GM21529 (cell line): Measurements from ENCODE around the gene VPS39.

Experiments
- ATAC-seq: cut with Tn5 transposase; IDR thresholded peaks from one replicate; pipeline ENCODE4 v1.9.1; 2021; ENCODE audit not compliant: unreplicated experiment

VPS39 gene

DNA sequence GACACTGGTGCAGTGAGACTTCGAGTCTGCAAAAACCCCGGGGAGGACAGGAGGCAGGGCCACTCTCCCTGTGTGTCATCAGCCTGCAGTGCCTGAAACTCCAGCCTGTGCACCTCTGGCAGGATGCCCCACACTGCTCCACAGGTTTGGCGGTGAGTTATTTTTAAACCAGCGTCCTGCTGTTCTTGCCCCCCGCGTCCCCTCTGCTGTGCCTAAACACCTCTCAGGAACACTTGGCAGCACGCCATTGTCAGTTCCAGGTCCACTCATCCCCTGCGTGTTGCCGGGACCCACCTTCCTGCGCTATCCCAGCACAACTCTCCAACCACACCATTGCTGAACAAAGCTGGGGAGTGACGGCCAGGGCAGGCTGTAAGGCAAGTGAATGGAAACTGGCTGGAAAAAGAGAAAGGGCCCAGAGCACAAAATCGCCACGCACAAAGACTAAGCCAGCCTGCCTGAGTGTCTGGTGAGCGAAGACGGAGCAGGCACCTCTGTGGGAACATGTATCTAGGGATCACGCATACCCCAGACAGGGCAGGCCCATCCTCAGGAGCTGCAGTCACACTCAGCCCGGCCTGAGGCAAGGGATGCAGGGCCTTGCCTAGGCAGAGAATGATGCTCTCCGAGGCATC lies 48.6 kb downstream of the VPS39 start:
- no peak for ATAC-seq

DNA sequence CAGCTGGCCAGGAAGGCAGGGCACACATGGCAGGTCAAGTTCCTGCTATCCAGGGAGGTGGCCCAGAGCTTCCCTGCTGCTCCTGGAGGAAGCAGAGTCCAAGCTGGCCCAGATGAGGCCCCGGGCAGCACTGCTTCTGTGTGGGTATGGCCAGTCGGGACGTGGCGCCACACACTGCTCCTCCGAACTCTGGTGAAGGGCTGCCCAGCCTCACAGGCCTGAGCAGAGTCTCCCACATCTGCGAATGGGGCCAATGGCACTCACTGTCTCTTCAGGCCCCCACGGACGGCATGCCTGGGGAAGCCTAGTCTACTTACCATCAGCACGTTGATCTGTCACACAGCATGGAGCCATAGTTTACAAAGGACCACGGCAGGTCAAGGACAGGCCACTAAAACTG lies 49.2 kb downstream of the VPS39 start:
- no peak for ATAC-seq

DNA sequence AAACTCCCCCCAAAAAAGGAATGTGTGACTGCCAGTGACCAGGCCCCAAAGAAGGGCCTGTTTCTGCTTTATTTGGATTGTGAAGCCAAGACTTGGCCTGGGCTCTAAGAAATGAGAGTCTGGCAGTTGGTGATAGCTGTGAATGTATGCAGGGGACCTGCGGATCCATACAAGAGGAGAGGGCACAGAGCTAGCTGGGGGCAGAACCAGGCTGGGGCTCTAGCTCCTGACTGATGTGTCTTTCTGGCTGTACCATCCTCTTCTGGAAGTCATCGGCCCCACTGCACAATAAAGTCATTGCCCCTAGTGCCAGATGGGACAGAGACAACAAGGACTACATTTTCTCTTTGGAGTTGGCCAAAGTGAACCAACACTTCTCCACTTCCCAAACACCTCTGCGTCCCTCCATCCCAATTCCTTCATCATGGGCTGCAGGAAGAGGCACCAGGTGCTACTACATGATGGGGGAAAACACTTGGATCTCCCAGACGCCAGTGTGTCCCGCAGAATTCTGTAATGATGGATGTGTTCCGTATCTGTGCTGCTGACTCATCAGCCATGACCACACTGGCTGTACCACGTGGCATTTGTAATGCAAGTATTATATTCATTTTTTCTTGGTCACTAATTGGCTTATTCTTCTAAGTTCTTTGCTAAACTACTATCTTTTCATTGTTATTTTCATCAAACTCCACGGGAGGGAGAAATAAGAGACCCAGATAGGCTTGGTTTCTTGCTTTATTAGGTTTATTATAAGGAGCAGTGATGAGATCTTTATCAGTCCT lies 49.9 kb downstream of the VPS39 start:
- no peak for ATAC-seq

- no peak for ATAC-seq
Observed at GRCh38 chr15:42157381-42157780, 50.7 kb downstream of the VPS39 start.

- ATAC-seq = no peak
Observed at GRCh38 chr15:42156243-42156922, 51.7 kb downstream of the VPS39 start, which contains the start of gene PLA2G4F. Gene PLA2G4F, minus strand, starts transcription at chr15:42156636. Its CDS starts 87 bp downstream, at chr15:42156549.

DNA sequence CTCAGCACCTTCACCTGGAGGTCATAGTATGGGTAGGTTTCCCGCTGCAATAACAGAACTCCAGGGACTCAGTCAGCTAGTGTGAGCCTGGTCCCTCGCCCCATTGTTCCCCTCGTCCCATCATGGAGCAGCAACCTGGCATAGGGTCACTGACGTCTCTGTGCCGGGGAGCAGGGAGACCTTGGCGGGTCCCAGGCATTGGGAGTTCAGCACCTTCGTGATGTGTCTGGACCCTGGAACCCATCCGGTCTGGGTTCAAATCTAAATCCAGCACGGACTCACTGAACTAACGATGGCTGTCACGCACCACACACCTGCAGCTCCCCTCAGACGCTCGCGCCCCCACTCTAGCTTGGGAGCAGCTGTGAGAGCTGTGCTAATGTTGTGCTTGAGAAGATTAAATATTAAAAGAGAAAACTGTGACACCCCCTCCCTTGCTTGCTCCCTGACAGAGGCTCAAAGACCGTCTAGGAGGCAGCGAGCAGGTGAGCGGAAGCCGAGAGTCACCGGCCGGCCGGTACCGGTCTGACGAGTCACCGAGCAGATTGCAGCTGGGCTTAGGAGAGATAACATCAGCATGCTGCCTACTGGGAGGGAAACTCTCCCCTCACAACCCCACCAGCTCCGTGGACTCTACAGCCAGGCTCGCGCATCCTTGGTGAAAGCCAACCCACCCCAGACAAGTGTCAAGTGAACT lies 52.4 kb downstream of the VPS39 start:
- ATAC-seq = no peak

GRCh38 chr15:42154956-42155355 lies 53.1 kb downstream of the VPS39 start:
- ATAC-seq = no peak

- no peak for ATAC-seq
Observed at GRCh38 chr15:42154212-42154941, 53.7 kb downstream of the VPS39 start.

DNA sequence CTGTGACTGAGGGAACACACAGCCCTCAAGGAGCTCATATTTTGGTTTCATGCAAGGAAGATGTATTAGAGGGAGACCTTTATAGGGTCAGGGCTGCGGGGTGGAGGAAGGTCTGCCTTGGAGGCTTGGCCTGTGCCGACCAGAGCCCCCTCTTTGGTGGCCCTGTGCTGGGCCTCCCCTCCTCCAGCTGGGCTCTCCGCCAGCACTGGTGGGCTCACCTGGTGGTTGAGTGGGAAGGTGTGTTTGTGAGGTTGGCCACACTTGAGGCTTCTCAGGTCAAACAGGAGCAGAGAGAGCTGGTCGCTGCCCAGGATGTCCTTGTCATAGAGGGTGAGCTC lies 54.3 kb downstream of the VPS39 start:
- ATAC-seq = no peak

DNA sequence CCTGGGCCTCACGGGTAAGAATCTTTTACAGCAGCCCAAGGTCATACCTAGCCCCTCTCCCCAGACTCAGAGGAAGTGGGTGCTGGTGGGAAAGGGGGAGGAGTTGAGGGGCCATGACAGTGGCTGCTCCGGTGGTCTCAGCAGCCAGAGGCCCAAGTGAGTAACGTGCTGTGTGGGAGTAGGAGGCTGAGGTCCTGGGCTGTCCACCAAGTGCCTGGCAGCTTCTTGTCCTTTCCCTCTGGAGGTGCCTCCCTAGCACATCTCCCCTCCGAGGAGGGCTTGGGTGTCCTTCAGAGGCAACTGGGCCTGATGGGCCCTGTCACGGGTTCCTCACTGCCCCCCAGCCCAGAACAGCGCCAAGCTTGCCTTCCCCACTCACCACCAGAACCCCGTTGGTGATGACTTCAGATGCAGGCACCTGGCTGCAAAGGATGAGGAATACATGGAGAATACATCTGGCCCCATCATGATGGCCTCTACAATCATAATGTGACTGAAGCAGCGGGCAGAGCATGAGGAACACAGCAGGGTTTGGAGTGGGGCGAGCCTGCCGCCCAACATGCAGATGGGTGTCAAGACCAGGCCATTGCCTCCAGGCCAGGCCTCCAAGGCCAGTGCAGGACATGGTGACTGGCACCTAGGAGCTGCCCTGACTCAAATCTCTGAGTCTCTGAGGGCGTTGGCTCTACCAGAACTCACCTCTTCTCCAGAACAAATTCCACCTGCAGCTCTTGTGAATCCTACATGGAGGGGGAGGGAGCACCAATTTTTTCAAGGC lies 55.0 kb downstream of the VPS39 start:
- no peak for ATAC-seq

- no peak for ATAC-seq
Observed at GRCh38 chr15:42152196-42152920, 55.7 kb downstream of the VPS39 start.

- ATAC-seq = no peak
Observed at GRCh38 chr15:42151736-42152135, 56.4 kb downstream of the VPS39 start.

DNA sequence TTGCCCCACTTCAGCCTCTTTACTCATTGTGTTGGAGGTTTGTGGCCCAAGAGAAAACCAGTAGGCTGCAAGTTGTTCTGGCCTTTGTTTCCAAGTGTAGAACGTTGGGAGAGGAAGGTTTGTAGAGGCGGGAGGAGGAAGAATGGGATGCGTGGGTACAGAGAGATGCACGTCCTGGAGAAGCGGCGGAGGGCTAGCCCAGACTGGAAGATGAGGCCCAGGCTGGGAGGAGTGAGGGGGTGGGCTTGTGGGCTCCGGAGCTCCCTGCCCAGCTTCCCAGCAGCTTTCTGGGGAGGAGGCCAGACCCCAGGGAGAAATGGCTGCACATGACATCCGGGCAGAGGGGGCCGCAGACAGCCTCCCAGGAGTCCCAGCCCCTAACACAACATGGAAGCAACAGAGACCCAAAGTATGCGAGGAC lies 57.0 kb downstream of the VPS39 start:
- no peak for ATAC-seq

GRCh38 chr15:42150219-42150970 lies 57.7 kb downstream of the VPS39 start:
- ATAC-seq = no peak

DNA sequence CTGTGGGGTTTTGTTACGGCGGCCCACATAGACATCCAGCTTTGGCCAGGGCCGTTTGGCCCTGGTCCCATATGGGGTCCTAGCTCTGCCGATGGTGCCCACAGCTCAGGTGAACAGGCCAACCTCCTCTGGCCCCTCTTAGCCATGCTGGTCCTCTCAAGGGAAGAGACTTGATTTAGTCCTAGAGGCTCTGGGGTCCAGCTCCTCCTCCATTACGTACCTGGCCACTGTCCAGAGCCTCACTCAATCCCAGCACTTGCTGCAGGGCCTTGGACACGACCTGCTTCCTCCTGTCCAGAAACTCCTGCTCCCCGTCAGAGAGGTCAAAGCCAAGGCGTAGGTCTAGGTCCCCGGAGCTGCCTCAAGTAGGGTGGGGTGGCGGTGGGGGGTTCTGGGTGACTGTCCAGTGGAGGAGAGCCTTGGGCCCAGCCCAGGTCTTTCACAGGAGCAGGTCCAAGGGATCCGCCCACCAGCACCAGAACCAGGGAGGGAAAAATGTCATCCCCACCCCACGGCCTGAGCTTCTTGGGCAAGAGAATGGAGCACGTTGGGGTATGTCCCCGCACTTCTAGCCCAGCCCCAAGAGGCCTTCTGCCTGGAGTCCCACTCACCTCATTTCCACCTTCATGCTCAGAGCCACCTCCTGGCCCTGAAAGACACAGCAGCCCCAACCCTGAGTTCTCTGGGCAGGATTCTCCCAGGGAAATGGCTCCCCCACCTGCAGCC lies 58.4 kb downstream of the VPS39 start:
- ATAC-seq = no peak

DNA sequence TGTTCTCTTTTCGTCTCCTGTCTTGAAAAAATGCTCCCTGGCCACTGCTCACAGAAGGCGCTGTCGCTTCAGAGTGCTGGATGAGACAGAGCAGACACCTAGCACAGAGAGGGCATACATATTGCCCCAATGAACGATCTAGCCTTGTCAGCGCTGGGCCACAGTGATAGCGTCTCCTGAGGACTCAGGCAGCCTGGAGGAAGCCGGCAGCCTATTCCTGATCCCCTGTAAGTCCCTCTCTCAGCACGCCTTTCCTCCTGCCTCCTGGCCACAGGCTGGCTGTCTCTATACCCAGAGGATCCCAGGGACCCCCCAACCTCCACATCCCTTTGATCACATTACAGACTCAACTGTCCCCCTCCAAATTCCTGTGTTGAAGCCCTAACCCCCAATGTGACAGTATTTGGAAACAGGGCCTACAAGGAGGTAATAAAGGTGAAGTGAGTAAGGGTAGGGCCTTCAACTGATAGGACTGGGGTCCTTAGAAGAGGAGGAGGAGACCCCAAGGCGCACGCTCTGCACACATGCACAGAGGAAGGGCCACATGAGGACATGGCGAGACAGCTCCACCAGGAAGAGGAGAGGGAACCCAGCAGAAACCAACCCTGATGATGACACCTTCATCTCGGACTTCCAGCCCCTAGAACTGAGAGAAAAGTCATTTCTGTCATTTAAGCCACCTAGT lies 59.2 kb downstream of the VPS39 start:
- ATAC-seq = no peak

DNA sequence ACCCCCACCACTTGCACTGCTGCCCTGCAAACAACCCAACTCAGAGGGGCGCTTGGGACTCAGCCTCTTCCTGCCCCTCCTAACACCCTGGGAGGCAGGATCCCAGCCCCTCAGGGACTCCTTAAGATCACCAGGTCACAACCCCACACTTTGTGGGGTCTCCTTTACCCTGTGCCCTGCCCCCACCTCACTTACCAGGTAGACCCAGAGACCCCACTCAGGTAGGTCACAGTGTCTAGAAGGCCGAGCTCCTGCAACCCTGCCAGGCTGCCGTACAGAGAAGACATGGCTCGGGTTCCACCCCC lies 60.7 kb downstream of the VPS39 start:
- no peak for ATAC-seq
